GM12892 (cell line): ENCODE data around the gene JPH3.
A peak's percentile ranks its signal among the peaks of the same experiment; 100 is the strongest.
"Not testable (repeated sequence)": the region's sequence is repeated elsewhere in the genome, so short reads cannot be mapped to it uniquely, and the experiment has no call there.

Source experiments
- DNase-seq: peaks from one replicate; pipeline ENCODE4 v3.0.0; 2011; ENCODE audit not compliant: insufficient read length
- FAIRE-seq: peaks from 2 replicates; lab custom pipeline; 2011; peaks lifted over from hg19 to GRCh38; lab: Jason Lieb, UNC
- POLR2A ChIP-seq: IDR thresholded peaks from 2 replicates; pipeline ENCODE4 v1.6.1; 2011; ENCODE audit warnings: low read depth, low read length, control low read depth
- POLR2AphosphoS5 ChIP-seq: IDR thresholded peaks from 2 replicates; pipeline ENCODE4 v1.6.1; 2011; ENCODE audit warnings: low read depth, low read length, control low read depth
- TAF1 ChIP-seq: IDR thresholded peaks from 2 replicates; pipeline ENCODE4 v1.6.1; 2011; ENCODE audit warnings: low read depth, mild to moderate bottlenecking, control low read depth, low read length, borderline replicate concordance

JPH3 gene

DNA sequence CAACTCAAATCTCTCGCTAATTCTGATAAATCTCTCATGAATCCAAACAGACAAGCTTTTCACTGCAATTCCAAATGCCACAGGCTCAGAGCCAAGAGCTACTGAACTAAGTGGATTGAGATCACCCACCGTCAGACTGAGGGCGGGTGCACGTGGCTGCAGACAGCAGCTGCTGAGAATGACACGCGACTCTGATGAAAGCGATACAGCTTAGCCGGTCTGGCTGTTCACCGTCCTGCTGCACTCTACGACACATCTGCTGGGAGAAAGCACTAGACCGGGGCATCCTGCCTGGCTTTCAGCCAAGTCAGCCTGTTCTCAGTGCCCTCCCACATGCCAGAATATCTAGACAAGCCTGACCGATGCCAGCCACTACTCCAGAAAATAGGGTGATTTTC is 120.9 kb downstream of the JPH3 start:
- no peak for FAIRE-seq
- TF ChIP-seq TAF1 (no peak), POLR2AphosphoS5 (no peak), POLR2A (no peak)

DNA sequence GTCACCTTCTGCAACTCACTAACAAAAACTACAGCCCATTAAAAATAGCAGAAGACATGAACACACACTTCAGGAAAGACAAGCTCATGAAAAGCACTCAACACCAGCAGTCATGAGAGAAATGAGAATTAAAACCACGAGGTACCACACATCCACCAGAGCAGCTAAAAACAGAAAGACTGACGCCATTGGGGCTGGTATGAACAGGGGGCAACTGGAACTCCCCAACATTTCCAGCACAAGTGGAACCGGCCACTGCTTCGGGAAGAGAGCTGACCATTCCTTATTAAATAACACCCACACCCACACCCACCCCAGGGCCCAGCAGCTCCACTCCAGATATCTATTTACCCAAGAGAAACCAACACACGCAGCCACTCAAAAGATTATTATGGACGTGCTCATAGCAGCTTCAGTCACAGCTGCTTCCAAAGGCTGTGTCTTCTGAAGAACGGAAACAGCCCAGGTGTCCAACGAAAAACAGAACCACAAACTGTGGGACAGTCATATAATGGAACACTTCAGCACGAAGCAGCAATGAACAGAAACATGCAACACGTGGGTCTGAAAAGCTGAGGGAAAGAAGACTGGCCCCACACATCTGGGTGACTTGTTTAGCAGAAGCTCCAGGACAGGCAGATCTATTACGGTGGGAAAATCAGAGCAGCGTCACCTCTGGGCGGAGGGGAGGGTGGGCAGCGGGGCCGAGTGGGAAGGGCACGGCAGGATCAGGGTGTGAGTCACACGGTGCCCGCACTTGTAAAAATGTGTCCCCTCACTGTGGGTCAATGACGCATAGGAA is 122.4 kb downstream of the JPH3 start:
- TF ChIP-seq TAF1 = no peak
- no peak for TF ChIP-seq POLR2AphosphoS5
- TF ChIP-seq POLR2A = no peak
- DNase-seq (no peak), FAIRE-seq (peak; percentile 64)

More for the DNA sequence above, 120.9 kb downstream of the JPH3 start:
- DNase-seq = no peak

DNA sequence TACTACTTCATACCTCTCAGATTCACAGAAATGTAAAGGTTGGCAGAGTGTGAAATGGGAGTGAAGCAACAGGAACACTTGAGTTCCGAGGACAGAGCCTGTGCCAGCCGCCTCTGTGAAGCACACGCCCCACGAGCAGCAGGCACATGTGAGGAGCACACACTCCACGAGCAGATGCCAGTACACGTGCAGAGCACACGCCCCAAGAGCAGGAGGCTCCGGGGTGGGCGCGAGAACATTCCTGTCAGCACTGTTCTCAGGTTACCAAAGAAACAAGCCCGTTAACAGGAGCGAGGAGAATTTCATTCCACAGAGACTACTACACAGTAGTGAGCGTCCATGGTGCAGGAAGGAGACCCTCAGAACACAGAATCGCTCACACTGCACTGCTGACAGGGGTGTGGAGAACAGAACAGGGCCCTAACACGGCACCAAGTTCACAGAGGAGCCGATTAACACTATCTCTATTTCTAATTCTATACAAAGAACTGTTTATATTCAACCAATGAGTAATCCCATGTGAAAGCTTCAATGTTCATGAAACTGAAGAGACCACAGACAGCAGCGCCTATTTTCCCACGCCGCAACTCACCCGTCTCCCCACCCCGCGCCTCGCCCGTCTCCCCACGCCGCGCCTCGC is 123.4 kb downstream of the JPH3 start:
- FAIRE-seq (no peak), DNase-seq (no peak)
- TF ChIP-seq TAF1 (no peak), POLR2AphosphoS5 (no peak), POLR2A (no peak)

DNA sequence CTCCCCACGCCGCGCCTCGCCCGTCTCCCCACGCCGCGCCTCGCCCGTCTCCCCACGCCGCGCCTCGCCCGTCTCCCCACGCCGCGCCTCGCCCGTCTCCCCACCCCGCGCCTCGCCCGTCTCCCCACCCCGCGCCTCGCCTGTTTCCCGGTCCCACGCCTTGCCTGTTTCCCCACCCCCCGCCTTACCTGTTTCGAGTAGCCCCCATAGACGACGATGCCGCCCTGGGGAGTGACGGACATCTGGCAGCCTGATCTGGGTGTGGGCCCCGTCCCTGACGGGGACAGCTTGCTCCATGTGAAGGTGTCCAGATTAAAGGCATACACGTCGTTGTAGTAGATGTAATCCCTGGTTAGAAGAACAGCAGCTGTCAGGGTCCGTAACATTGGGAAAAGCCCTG is 124.3 kb downstream of the JPH3 start:
- DNase-seq, FAIRE-seq: not testable (repeated sequence)

DNA sequence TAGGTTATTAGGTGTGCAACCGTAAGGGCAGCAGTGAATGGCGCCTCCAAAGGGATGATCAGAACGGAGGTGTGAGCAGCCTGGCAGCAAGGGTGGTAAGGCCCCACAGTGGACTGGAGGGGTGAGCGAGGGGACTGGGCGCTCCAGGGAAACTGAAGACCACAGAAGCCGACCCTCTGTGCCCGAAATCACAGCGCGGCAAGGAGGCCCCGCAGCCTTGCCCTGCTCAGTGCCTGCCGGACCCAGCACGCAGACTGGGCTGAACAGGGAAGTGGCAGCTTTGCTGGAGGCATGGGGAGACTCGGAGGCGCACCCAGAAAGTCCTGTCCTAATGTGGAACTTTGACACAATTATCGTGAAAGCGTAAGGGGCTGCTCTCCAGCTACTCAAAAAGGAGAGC is 125.0 kb downstream of the JPH3 start:
- FAIRE-seq (no peak), DNase-seq (no peak)
- TF ChIP-seq POLR2A = no peak
- TF ChIP-seq POLR2AphosphoS5 = no peak
- no peak for TF ChIP-seq TAF1

DNA sequence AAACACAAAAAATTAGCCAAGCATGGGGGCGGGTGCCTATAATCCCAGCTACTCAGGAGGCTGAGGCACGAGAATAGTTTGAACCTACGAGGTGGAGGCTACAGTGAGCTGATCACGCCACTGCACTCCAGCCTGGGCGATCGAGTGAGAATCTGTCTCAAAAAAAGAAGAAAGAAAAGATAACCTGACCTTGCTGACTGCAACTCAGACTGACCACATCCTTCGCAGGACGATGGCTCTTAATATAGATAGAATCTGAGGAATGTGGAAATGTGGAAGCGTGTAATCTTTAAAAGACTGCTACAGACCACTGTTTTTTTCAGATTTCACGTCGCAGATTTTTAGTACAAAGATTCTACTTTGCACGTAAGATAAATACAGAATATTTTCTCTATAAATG is 125.7 kb downstream of the JPH3 start:
- FAIRE-seq = no peak
- TF ChIP-seq TAF1 = no peak
- no peak for TF ChIP-seq POLR2A
- TF ChIP-seq POLR2AphosphoS5 = no peak
- no peak for DNase-seq

DNA sequence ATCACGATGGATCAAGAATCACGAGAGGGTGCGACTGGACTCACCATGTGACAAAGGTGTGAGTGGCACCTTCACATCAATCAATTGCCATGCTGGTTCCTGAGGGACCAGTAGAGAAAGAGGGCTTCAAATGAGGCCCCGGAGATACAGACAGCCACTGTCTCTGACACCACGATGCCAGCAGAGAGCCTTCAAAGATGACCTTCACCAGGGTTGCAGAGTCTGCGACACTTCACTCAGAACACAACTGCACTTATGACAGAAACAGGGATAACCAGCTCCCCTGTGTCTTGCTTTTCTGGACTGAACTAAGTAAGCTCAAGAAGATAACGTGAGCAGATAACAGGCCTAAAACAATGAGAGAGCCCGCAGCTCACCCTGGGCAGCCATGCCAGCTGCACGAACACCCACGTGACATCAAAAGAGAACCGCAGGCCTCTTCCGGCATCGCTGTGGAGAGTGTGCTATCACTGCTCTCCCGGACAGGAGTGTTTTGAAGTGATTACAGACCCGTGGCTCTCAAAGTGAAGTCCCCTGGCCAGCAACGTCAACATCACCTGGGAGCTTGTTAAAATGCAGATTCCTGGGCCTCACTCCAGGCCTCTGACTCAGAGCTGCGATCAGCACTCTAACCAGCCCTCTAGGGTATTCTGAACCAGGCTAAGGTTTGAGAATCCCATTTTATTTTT is 127.1 kb downstream of the JPH3 start:
- FAIRE-seq = no peak
- TF ChIP-seq POLR2A = no peak; the same call in 1 of the 2 replicates
- TF ChIP-seq TAF1 = 0 out of 2 replicates have a peak, but pooled peaks have one; percentile 28
- TF ChIP-seq POLR2AphosphoS5 = no peak
- no peak for DNase-seq

DNA sequence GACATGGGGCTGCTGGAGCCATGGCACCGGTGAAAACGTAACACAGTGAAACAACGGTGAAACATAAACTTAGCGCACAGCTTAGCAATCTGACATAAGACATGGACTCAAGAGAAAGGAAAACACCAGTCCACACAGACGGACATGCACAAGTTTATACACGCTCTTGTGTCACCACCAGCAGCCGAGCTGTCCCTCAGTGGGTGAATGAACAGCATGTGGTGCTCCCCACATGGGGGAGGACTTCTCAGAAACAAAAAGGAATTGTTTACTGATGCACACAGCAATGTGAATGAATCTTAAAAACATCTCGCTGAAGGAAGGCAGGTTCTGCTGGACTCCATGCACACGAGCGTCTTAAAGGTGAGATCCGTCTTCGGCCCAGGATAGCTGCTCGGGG is 129.3 kb downstream of the JPH3 start:
- DNase-seq = no peak
- no peak for TF ChIP-seq POLR2A
- TF ChIP-seq POLR2AphosphoS5 = no peak
- no peak for TF ChIP-seq TAF1
- FAIRE-seq = no peak

DNA sequence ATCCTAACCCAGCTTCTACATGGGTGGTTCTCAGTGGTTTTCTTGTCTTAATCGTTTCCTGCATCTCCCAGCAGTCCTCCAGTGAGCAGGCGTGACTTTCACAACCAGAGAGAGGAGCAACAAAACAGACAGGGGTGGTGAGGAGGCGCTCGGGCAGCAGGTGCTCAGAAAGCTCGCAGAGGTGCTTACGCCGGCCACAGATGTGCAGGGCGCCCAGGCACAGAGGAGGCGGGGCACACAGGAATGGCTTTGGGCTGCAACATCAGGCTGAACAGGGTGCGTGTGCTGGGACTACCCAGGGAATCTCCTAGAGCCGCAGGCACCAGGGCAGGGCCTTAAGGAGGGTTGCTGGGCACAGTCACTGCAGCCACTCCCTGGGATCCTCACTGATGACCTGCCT is 130.9 kb downstream of the JPH3 start:
- DNase-seq (no peak), FAIRE-seq (no peak)
- TF ChIP-seq POLR2A (no peak), POLR2AphosphoS5 (no peak), TAF1 (no peak)

DNA sequence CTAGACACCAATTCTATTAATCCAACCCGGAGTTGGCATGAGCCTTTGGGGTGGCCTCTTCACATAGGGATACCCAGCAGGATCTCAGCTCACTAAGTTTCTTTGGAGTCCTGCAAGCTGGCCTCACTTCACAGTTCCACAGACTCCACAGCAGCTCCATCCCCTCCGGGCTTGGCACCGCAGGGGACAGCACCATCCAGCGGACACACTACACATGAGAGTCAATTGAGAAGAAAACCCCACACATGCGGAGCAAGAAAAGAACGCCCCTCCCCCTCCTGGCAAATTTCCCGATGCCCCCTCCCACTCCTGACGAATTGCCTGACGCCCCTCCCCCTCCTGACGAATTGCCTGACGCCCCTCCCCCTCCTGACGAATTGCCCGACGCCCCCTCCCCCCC is 132.3 kb downstream of the JPH3 start:
- FAIRE-seq (no peak), DNase-seq (no peak)
- no peak for TF ChIP-seq TAF1
- TF ChIP-seq POLR2AphosphoS5 = no peak
- no peak for TF ChIP-seq POLR2A

DNA sequence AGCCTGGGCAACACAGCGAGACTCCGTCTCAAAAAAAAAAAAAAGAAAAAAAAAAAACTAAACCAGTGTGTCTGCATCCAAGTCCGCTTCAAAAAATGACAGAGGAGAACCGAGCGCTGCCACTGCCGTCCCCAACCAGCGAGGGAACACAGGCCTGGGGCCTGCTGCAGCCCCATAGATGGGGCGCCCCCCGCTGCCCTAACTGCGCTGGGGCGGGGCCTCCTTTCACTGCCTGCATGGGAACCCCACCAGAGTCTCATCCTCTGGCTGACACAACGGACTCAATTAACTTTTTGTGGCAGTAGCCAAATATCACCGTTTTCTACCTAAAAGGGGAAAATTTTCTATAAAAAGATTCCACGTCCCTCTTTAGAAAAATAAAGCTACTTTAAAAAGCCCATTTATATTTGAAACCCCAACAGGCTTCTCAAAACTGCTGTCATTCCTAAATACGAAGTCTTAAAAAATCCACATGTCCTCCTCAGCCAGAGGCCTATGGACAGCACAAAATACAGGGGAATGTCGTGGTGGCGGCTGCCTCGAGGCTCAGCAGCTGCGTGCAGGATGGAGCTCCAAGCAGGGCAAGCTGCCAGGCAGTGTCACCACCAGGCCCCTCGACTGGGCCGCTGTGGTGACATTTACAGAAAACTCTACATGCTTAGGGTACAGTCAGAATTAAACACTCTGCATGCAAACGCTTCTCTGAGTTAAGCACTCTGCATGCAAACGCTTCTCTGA is 133.1 kb downstream of the JPH3 start:
- FAIRE-seq (no peak), DNase-seq (no peak)
- no peak for TF ChIP-seq POLR2A
